Panc1 (cell line): ENCODE data around the gene NFX1. TPM values are rescaled to one million over a fixed set of nuclear protein-coding genes. Genes with fewer than 3 reads are reported as not detected.

Experiments
- ATAC-seq: fragments of 200-7000 bp; cut with Tn5 transposase; 2 replicates; pipeline ENCODE4 v1.9.1; 2020; ENCODE audit warnings: mild to moderate bottlenecking, moderate library complexity
- BruUV-seq: library from RNA; stranded (reverse); fragments of 400-500 nt; replicated peaks from 2 replicates; lab custom pipeline; 2021; lab: Mats Ljungman, UMichigan
- CTCF ChIA-PET: fragments of 300-600 bp; sonication (Branson Sonifier 250); formaldehyde crosslinking; loops from one replicate; lab custom pipeline; 2022; ENCODE audit warnings: antibody characterized with exemption; lab: Charles Lee
- POLR2A ChIA-PET: fragments of 300-600 bp; sonication (Branson Sonifier 250); formaldehyde crosslinking; loops from one replicate; lab custom pipeline; 2022; ENCODE audit warnings: antibody characterized with exemption; lab: Charles Lee
- DNase-seq: peaks from one replicate; pipeline ENCODE4 v3.0.0-alpha.2; 2010; ENCODE audit warnings: low read depth, low spot score
- H3K27ac ChIP-seq: 2 replicates; pipeline ENCODE4 v1.5.1; 2011; ENCODE audit warnings: mild to moderate bottlenecking, low read length, inconsistent platforms
- H3K27me3 ChIP-seq: fragments of 200-500 bp; sonication (Bioruptor generic); 2 replicates; pipeline ENCODE4 v1.6.0; 2014; ENCODE audit warnings: low read length, inconsistent platforms; ENCODE audit not compliant: control insufficient read depth, insufficient read depth
- H3K36me3 ChIP-seq: fragments of 200-500 bp; sonication (Bioruptor generic); 2 replicates; pipeline ENCODE4 v1.5.1; 2014; ENCODE audit warnings: inconsistent platforms, mild to moderate bottlenecking, low read length, moderate library complexity; ENCODE audit not compliant: control insufficient read depth, insufficient read depth
- H3K4me1 ChIP-seq: 2 replicates; pipeline ENCODE4 v1.5.1; 2011; ENCODE audit warnings: inconsistent platforms, mild to moderate bottlenecking, low read length, moderate library complexity; ENCODE audit not compliant: control insufficient read depth, insufficient read depth
- H3K4me3 ChIP-seq, 2 experiments: 2 replicates each; pipeline ENCODE4 v1.5.1; 2011 to 2012; ENCODE audit warnings: low read depth in 2 of 2, low read length in 2 of 2, mild to moderate bottlenecking in 2 of 2, inconsistent platforms in 1 of 2, moderate library complexity in 1 of 2
- H3K9me3 ChIP-seq: fragments of 200-500 bp; sonication (Bioruptor generic); 2 replicates; pipeline ENCODE4 v1.5.1; 2014; ENCODE audit warnings: low read depth, mild to moderate bottlenecking, inconsistent platforms, low read length, moderate library complexity; ENCODE audit not compliant: control insufficient read depth, insufficient read depth
- CTCF ChIP-seq: fragments of 450-650 bp; IDR thresholded peaks from 2 replicates; pipeline ENCODE4 v1.5.1; 2017; ENCODE audit warnings: mild to moderate bottlenecking
- POLR2AphosphoS5 ChIP-seq: IDR thresholded peaks from 2 replicates; pipeline ENCODE4 v1.6.1; 2012; ENCODE audit warnings: mild to moderate bottlenecking, low read depth, low read length, moderate library complexity
- REST ChIP-seq, 2 experiments: IDR thresholded peaks; 2 replicates each; pipeline ENCODE4 v1.6.1; 2011 to 2012; ENCODE audit warnings: low read depth in 2 of 2, control low read depth in 1 of 2, low read length in 1 of 2, mild to moderate bottlenecking in 1 of 2, moderate library complexity in 1 of 2; ENCODE audit not compliant: insufficient read depth in 1 of 2
- SIN3A ChIP-seq: IDR thresholded peaks from 2 replicates; pipeline ENCODE4 v1.6.1; 2012; ENCODE audit warnings: low read depth, mild to moderate bottlenecking, low read length, moderate library complexity, borderline replicate concordance; ENCODE audit not compliant: insufficient read depth
- TCF7L2 ChIP-seq: IDR thresholded peaks from 2 replicates; pipeline ENCODE4 v1.6.1; 2011; ENCODE audit warnings: mild to moderate bottlenecking, low read depth, low read length, inconsistent platforms
- in situ Hi-C: cut with HindIII; loops from 2 replicates; pipeline ENCODE4 v1.10.0; 2016; ENCODE audit warnings: low sequenced_read_pairs, low pct_unique_long_range_greater_than_20kb
- intact Hi-C: fragments of 100-400 bp; cut with micrococcal nuclease; formaldehyde crosslinking; loops from one replicate; pipeline ENCODE4 v1.10.0; 2022; ENCODE audit not compliant: unreplicated experiment
- total RNA-seq: library from RNA; stranded (reverse); gene quantifications from one replicate; pipeline ENCODE4 v1.2.1, GENCODE V29; 2021; ENCODE audit not compliant: unreplicated experiment

NFX1 gene
- total RNA-seq, 1 experiment from 2014 or later = 38.1 TPM

GRCh38 chr9:33351547-33351946, 61.2 kb downstream of the NFX1 start:
- Histone ChIP-seq H3K4me1 (no peaks in the 10 kb centered on the region), H3K36me3 (peaks cover 6% of the 10 kb centered on the region), H3K4me3 (no peak overlapping the region), H3K9me3 (no peaks in the 10 kb centered on the region), H3K27ac (no peak overlapping the region), H3K27me3 (no peaks in the 10 kb centered on the region)
- BruUV-seq = no TSS peak
- CTCF ChIA-PET = interaction anchor here (0.8 kb wide), 1 partner anchor 167 kb away, joined by 3 read pairs; no protein-coding TSS in a partner anchor
- in situ Hi-C loops (no loop called here), intact Hi-C loops (no loop called here)
- DNase-seq (no peak), ATAC-seq (no peak)
- TF ChIP-seq POLR2AphosphoS5 (0 out of 2 replicates have a peak, but pooled peaks have one; percentile 18), TCF7L2 (no peak)
- POLR2A ChIA-PET = no interaction called here

GRCh38 chr9:33354651-33355211, 64.4 kb downstream of the NFX1 start:
- no peak for ATAC-seq

More at GRCh38 chr9:33354651-33355211, 64.4 kb downstream of the NFX1 start:
- CTCF ChIA-PET = no interaction called here
- Histone ChIP-seq H3K27ac (no peak overlapping the region), H3K9me3 (no peaks in the 10 kb centered on the region), H3K36me3 (no peaks in the 10 kb centered on the region), H3K4me3 (no peak overlapping the region), H3K4me1 (no peaks in the 10 kb centered on the region), H3K27me3 (no peaks in the 10 kb centered on the region)
- in situ Hi-C loops = no loop called here
- POLR2A ChIA-PET = no interaction called here
- no peak for TF ChIP-seq TCF7L2
- no peak for TF ChIP-seq POLR2AphosphoS5
- TF ChIP-seq CTCF = no peak
- no peak for TF ChIP-seq SIN3A
- no peak for TF ChIP-seq REST (IDR thresholded peaks at IDR 0.05; ENCODE audit: insufficient read depth in 1 of 2, low read depth in 2 of 2, low read length in 1 of 2)
- DNase-seq = no peak
- intact Hi-C loops = no loop called here
- no TSS peak for BruUV-seq
